SIG-M5 (cell line): ENCODE data around the gene EFHC1.

Experiments
- DNase-seq: peaks from one replicate; lab custom pipeline; 2025; lab: John Stamatoyannopoulos, UW

Gene EFHC1

GRCh38 chr6:52518279-52518945, 98.3 kb downstream of the EFHC1 start:
- DNase-seq, result no peak

GRCh38 chr6:52519618-52520017, 99.5 kb downstream of the EFHC1 start:
- DNase-seq, result no peak

- DNase-seq, result no peak
Observed at GRCh38 chr6:52522151-52522626, 102.0 kb downstream of the EFHC1 start.

GRCh38 chr6:52522655-52523054, 102.5 kb downstream of the EFHC1 start:
- no peak for DNase-seq

GRCh38 chr6:52523378-52524142, 103.4 kb downstream of the EFHC1 start:
- no peak for DNase-seq

GRCh38 chr6:52524918-52525317, 104.8 kb downstream of the EFHC1 start:
- no peak for DNase-seq

GRCh38 chr6:52526634-52527033, 106.5 kb downstream of the EFHC1 start:
- no peak for DNase-seq

GRCh38 chr6:52527436-52527835, 107.3 kb downstream of the EFHC1 start:
- DNase-seq, result no peak

GRCh38 chr6:52529311-52529710, 109.2 kb downstream of the EFHC1 start:
- DNase-seq, result no peak

GRCh38 chr6:52530351-52530750, 110.2 kb downstream of the EFHC1 start:
- no peak for DNase-seq

- no peak for DNase-seq
Observed at GRCh38 chr6:52531396-52531795, 111.3 kb downstream of the EFHC1 start.

- DNase-seq, result no peak
Observed at GRCh38 chr6:52531834-52532233, 111.7 kb downstream of the EFHC1 start.

- no peak for DNase-seq
Observed at GRCh38 chr6:52532457-52532856, 112.3 kb downstream of the EFHC1 start.

- no peak for DNase-seq
Observed at GRCh38 chr6:52533491-52533890, 113.3 kb downstream of the EFHC1 start.

GRCh38 chr6:52534363-52534762, 114.2 kb downstream of the EFHC1 start:
- no peak for DNase-seq

GRCh38 chr6:52534966-52535390, 114.8 kb downstream of the EFHC1 start:
- no peak for DNase-seq

GRCh38 chr6:52535711-52536423, 115.7 kb downstream of the EFHC1 start:
- no peak for DNase-seq

GRCh38 chr6:52536424-52536916, 116.3 kb downstream of the EFHC1 start:
- DNase-seq, result no peak

- no peak for DNase-seq
Observed at GRCh38 chr6:52537001-52537753, 117.0 kb downstream of the EFHC1 start.

- no peak for DNase-seq
Observed at GRCh38 chr6:52538252-52538900, 118.2 kb downstream of the EFHC1 start.

GRCh38 chr6:52538901-52539354, 118.8 kb downstream of the EFHC1 start:
- no peak for DNase-seq
